Spleen (tissue), 11 donors: ENCODE measurements around the gene CLCN3. TPM values are rescaled to one million over a fixed set of nuclear protein-coding genes. Genes with fewer than 3 reads are reported as not detected.

Source experiments
- DNase-seq: peaks from one replicate; pipeline ENCODE4 v3.0.0-alpha.2; 2020
- H3K27ac ChIP-seq, 8 donors: fragments of 200-600 bp; sonication (generic) in 7 of 8; 1 replicate in 4 of 8; 2 replicates in 4 of 8; pipeline versions ENCODE4 v1.5.0 to v1.8.0; 2016 to 2021; ENCODE audit warnings: inconsistent platforms in 4 of 8, mild to moderate bottlenecking in 4 of 8, moderate library complexity in 1 of 8
- H3K27me3 ChIP-seq, 7 donors: fragments of 200-600 bp; sonication (generic) in 6 of 7; replicated peaks in 1 of 7; 1 replicate in 4 of 7; 2 replicates in 3 of 7; pipeline versions ENCODE4 v1.5.0 to v1.8.0; 2016 to 2021; ENCODE audit warnings: inconsistent platforms in 3 of 7, mild to moderate bottlenecking in 1 of 7
- H3K36me3 ChIP-seq, 6 donors: fragments of 200-600 bp; sonication (generic) in 5 of 6; 1 replicate in 4 of 6; 2 replicates in 2 of 6; pipeline versions ENCODE4 v1.5.0 to v1.8.0; 2016 to 2021; ENCODE audit warnings: inconsistent platforms in 2 of 6
- H3K4me1 ChIP-seq, 6 donors: fragments of 200-600 bp; sonication (generic) in 5 of 6; 1 replicate in 3 of 6; 2 replicates in 3 of 6; pipeline versions ENCODE4 v1.5.0 to v1.8.0; 2016 to 2021; ENCODE audit warnings: inconsistent platforms in 3 of 6
- H3K4me3 ChIP-seq, 8 donors: fragments of 200-600 bp; sonication (generic) in 7 of 8; 1 replicate in 4 of 8; 2 replicates in 4 of 8; pipeline versions ENCODE4 v1.5.0 to v1.8.0; 2016 to 2021; ENCODE audit warnings: inconsistent platforms in 4 of 8, mild to moderate bottlenecking in 4 of 8, moderate library complexity in 2 of 8
- H3K9me3 ChIP-seq, 8 donors: fragments of 200-600 bp; sonication (generic) in 7 of 8; 1 replicate in 4 of 8; 2 replicates in 4 of 8; pipeline versions ENCODE4 v1.5.0 to v1.8.0; 2016 to 2021; ENCODE audit warnings: inconsistent platforms in 4 of 8
- POLR2A ChIP-seq, 3 donors: fragments of 450-650 bp; IDR thresholded peaks; one replicate each; pipeline ENCODE4 v1.5.1; 2017; ENCODE audit warnings: antibody characterized with exemption in 3 of 3, mild to moderate bottlenecking in 1 of 3
- POLR2AphosphoS5 ChIP-seq, 3 donors: sonication (generic); formaldehyde crosslinking; IDR thresholded peaks; one replicate each; pipeline ENCODE4 v1.5.1; 2017; ENCODE audit warnings: antibody characterized with exemption in 3 of 3
- WGBS, 5 donors: extraction: QIAGEN DNeasy Blood & Tissue Kit in 3 of 5; methylation state at CpG; one replicate each; pipeline versions ENCODE4 v1.1.5 to v1.1.7; 2013 to 2018; 5-methylcytosine and 5-hydroxymethylcytosine counted together
- intact Hi-C: fragments of 100-400 bp; cut with DNase I; formaldehyde crosslinking; loops from one replicate; pipeline ENCODE4 v1.15.0; 2023; ENCODE audit warnings: low total_unique reads
- polyA plus RNA-seq, 3 donors: library from polyadenylated mRNA; stranded (reverse); fragments of 200-250 nt; gene quantifications; one replicate each; pipeline ENCODE4 v1.2.1, GENCODE V29; 2013
- total RNA-seq, 7 donors: library from RNA; depleted of rRNA in 3 of 7; stranded (reverse); fragments of >200 nt in 3 of 7; fragmentation: NEBNext Ultra II Directional in 4 of 7; extraction: Animal tissue kit (Norgen Biotek cat#: 25700) in 4 of 7; gene quantifications; one replicate each; pipeline versions ENCODE4 v1.1.0 to v1.2.1, GENCODE V29; 2016 to 2021
- TF ChIP-seq, protein P1 (sequence below), 11 experiments: fragments of 200-600 bp in 7 of 11; fragments of 450-650 bp in 4 of 11; sonication (generic) in 4 of 11; IDR thresholded peaks in 8 of 11; conservative IDR thresholded peaks in 3 of 11; 1 replicate in 7 of 11; 2 replicates in 4 of 11; pipeline versions ENCODE4 v1.4.0 to v1.8.0; 2016 to 2021; ENCODE audit warnings: antibody characterized with exemption in 11 of 11, inconsistent platforms in 4 of 11, mild to moderate bottlenecking in 1 of 11
- donor health status: healthy with polysubstance abuse.
- donor health status: DM: no; HTN: no; CAD: no; lungs with moderate emphysema.
- donor health status: DM: no; HTN: no; CAD: no.
- donor health status: Bipolar disorder and iron deficiency.
- donor health status: healthy.
- donor health status: DM: no; HTN: no; CAD: no.
- donor health status: DM: yes; HTN: yes; CAD: no.

Gene CLCN3
- total and polyA plus RNA-seq, 10 donors, result 4.0 to 43.3 (median 30.4) TPM

DNA sequence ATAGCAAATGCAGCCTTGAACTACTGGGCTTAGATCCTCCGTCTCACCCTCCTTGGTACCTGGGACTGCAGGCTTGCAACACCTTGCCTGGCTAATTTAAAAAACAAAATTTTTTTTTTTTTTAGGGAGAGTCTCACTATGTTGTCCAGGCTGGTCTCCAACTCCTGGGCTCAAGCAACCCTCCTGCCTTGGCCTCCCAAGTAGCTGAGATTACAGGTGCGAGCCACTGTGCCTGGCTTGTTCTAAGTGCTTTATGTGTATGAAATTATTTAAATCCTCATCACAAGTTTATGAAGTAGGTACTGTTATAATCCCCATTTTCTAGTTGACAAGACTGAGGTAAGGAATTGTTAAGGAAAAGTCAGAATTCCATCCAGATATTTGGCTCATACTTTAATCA lies 43.0 kb downstream of the CLCN3 start:
- no peak for DNase-seq
- H3K36me3 ChIP-seq, result peaks cover 0 to 13% (median 0%) of the 10 kb centered on the region in 6 donors
- peaks cover 6 to 51% (median 23%) of the 10 kb centered on the region in 6 donors for H3K4me1 ChIP-seq
- 93 to 100% (median 98%) methylated on average over 2 of the region's 2 CpGs for WGBS, 5 donors
- peaks cover 0 to 15% (median 12%) of the 10 kb centered on the region in 8 donors for H3K9me3 ChIP-seq
- H3K27me3 ChIP-seq, result no peaks in the 10 kb centered on the region
- no peak overlapping the region for H3K27ac ChIP-seq
- H3K4me3 ChIP-seq, result no peak overlapping the region
- TF ChIP-seq POLR2A (IDR thresholded peaks at IDR 0.05), result no peak
- TF ChIP-seq, protein P1, sequence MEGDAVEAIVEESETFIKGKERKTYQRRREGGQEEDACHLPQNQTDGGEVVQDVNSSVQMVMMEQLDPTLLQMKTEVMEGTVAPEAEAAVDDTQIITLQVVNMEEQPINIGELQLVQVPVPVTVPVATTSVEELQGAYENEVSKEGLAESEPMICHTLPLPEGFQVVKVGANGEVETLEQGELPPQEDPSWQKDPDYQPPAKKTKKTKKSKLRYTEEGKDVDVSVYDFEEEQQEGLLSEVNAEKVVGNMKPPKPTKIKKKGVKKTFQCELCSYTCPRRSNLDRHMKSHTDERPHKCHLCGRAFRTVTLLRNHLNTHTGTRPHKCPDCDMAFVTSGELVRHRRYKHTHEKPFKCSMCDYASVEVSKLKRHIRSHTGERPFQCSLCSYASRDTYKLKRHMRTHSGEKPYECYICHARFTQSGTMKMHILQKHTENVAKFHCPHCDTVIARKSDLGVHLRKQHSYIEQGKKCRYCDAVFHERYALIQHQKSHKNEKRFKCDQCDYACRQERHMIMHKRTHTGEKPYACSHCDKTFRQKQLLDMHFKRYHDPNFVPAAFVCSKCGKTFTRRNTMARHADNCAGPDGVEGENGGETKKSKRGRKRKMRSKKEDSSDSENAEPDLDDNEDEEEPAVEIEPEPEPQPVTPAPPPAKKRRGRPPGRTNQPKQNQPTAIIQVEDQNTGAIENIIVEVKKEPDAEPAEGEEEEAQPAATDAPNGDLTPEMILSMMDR (IDR thresholded peaks at IDR 0.05 in 8 of 11, conservative IDR thresholded peaks at IDR 0.05 in 3 of 11), result no peak
- TF ChIP-seq POLR2AphosphoS5 (IDR thresholded peaks at IDR 0.05), result no peak
- intact Hi-C loops, result no loop called here

DNA sequence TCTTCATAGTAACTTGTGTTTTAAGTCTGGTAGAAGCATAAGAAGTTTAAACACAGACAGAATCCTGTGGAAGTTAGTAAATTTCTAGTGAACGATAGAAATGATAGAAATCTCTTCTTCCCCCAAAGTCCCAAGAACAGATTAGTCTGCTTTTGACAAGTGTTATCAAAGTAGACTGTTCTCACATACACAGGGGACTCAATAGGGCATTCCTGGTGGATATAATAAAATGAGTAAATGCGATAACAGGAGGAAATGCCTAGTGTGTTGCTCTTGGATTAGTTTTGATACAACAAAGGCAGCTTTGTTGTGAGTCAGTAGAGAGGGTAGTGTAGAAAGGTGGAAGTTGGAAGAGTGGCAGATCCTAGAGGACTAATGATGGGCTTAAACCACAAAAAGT lies 43.5 kb downstream of the CLCN3 start:
- no peak for DNase-seq
- peaks cover 0 to 13% (median 0%) of the 10 kb centered on the region in 6 donors for H3K36me3 ChIP-seq
- no peaks in the 10 kb centered on the region for H3K27me3 ChIP-seq
- H3K4me1 ChIP-seq, result peaks cover 6 to 50% (median 23%) of the 10 kb centered on the region in 6 donors
- no peak overlapping the region for H3K27ac ChIP-seq
- WGBS, 5 donors, result 75 to 81% (median 78%) methylated on average over 2 of the region's 2 CpGs
- no peak overlapping the region for H3K4me3 ChIP-seq
- no peak for TF ChIP-seq POLR2A (IDR thresholded peaks at IDR 0.05)
- TF ChIP-seq, protein P1 (IDR thresholded peaks at IDR 0.05 in 8 of 11, conservative IDR thresholded peaks at IDR 0.05 in 3 of 11), result no peak
- TF ChIP-seq POLR2AphosphoS5 (IDR thresholded peaks at IDR 0.05), result no peak
- intact Hi-C loops, result no loop called here
- peaks cover 0 to 15% (median 12%) of the 10 kb centered on the region in 8 donors for H3K9me3 ChIP-seq

GRCh38 chr4:169664615-169665014 lies 44.2 kb downstream of the CLCN3 start:
- DNase-seq, result no peak
- peaks cover 0 to 15% (median 12%) of the 10 kb centered on the region in 8 donors for H3K9me3 ChIP-seq
- no peak overlapping the region for H3K27ac ChIP-seq
- H3K4me3 ChIP-seq, result no peak overlapping the region
- 22 to 35% (median 23%) methylated on average over 4 of the region's 4 CpGs for WGBS, 5 donors
- TF ChIP-seq POLR2AphosphoS5 (IDR thresholded peaks at IDR 0.05), result no peak
- TF ChIP-seq, protein P1 (IDR thresholded peaks at IDR 0.05 in 8 of 11, conservative IDR thresholded peaks at IDR 0.05 in 3 of 11), result no peak
- TF ChIP-seq POLR2A (IDR thresholded peaks at IDR 0.05), result no peak
- peaks cover 3 to 42% (median 21%) of the 10 kb centered on the region in 6 donors for H3K4me1 ChIP-seq
- H3K27me3 ChIP-seq, result no peaks in the 10 kb centered on the region
- intact Hi-C loops, result no loop called here
- H3K36me3 ChIP-seq, result peaks cover 0 to 13% (median 0%) of the 10 kb centered on the region in 6 donors

DNA sequence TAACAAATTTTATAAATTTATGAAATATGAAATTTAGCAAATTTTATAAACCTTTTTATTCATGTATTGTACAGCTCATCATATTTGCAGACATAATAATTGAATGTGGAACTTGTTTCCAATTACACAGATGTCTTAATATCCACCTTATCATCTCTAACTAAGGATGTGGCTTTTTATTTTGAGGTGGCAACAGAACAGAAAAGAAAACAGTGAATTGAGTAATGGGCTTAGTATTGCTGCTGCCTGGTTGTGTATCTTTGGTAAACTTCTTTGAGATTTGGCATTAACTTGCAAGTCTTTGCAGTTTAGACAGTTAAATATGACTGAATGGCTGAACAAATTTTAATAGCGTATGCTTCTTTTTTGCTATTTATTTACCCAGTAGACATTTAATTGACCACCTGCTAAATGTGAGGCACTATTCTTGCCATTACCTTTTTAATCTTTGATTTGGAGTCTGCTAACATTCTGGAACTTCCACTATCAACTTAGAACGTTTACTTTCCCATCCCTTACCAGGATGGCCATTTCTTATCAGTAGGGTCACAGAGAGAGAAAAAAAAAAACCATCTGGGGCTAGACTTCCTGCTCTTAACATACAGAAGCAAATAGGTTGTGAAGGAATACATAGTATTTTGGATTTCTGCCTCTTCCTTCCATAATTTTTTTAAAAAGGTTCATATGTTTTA lies 44.8 kb downstream of the CLCN3 start:
- H3K4me3 ChIP-seq, result no peak overlapping the region
- H3K9me3 ChIP-seq, result peaks cover 0 to 15% (median 12%) of the 10 kb centered on the region in 8 donors
- peaks cover 0 to 13% (median 0%) of the 10 kb centered on the region in 6 donors for H3K36me3 ChIP-seq
- H3K4me1 ChIP-seq, result peaks cover 0 to 37% (median 16%) of the 10 kb centered on the region in 6 donors
- TF ChIP-seq, protein P1 (IDR thresholded peaks at IDR 0.05 in 8 of 11, conservative IDR thresholded peaks at IDR 0.05 in 3 of 11), result no peak
- no peak for TF ChIP-seq POLR2AphosphoS5 (IDR thresholded peaks at IDR 0.05)
- TF ChIP-seq POLR2A (IDR thresholded peaks at IDR 0.05), result no peak
- H3K27ac ChIP-seq, result no peak overlapping the region
- no peak for DNase-seq
- H3K27me3 ChIP-seq, result no peaks in the 10 kb centered on the region
- intact Hi-C loops, result no loop called here
- WGBS, 5 donors, result 42 to 53% (median 48%) methylated on average over 2 of the region's 2 CpGs
